Liver (tissue), 9 donors: ENCODE data around the gene CACNA1D. TPM values are rescaled to one million over a fixed set of nuclear protein-coding genes. Genes with fewer than 3 reads are reported as not detected.

ENCODE experiments used
- DNase-seq: peaks from one replicate; pipeline ENCODE4 v3.0.0-alpha.2; 2017; ENCODE audit warnings: low spot score
- H3K27ac ChIP-seq, 2 donors: one replicate each; pipeline ENCODE4 v1.7.0; 2013; ENCODE audit warnings: inconsistent platforms in 2 of 2, low read length in 2 of 2, control low read depth in 1 of 2, low read depth in 1 of 2, mild to moderate bottlenecking in 1 of 2
- H3K27me3 ChIP-seq, 4 donors: one replicate each; pipeline versions ENCODE4 v1.6.1 to v1.7.0; 2013; ENCODE audit warnings: low read length in 3 of 4, inconsistent platforms in 1 of 4, mild to moderate bottlenecking in 1 of 4, moderate library complexity in 1 of 4; ENCODE audit not compliant: control insufficient read depth in 4 of 4, insufficient read depth in 4 of 4
- H3K36me3 ChIP-seq, 4 donors: one replicate each; pipeline versions ENCODE4 v1.6.1 to v1.7.0; 2013; ENCODE audit warnings: low read length in 3 of 4, mild to moderate bottlenecking in 3 of 4, low read depth in 1 of 4, moderate library complexity in 1 of 4; ENCODE audit not compliant: control insufficient read depth in 4 of 4, insufficient read depth in 3 of 4
- H3K4me1 ChIP-seq, 4 donors: one replicate each; pipeline versions ENCODE4 v1.6.1 to v1.7.0; 2013; ENCODE audit warnings: low read length in 3 of 4, mild to moderate bottlenecking in 3 of 4, moderate library complexity in 1 of 4; ENCODE audit not compliant: control insufficient read depth in 4 of 4, insufficient read depth in 4 of 4
- H3K4me3 ChIP-seq, 3 donors: one replicate each; pipeline versions ENCODE4 v1.6.1 to v1.7.0; 2013; ENCODE audit warnings: low read length in 3 of 3, control low read depth in 1 of 3, low read depth in 1 of 3, mild to moderate bottlenecking in 1 of 3
- H3K9ac ChIP-seq, 2 donors: one replicate each; pipeline ENCODE4 v1.7.0; 2013; ENCODE audit warnings: low read length in 2 of 2, mild to moderate bottlenecking in 2 of 2, moderate library complexity in 2 of 2, control low read depth in 1 of 2, low read depth in 1 of 2
- H3K9me3 ChIP-seq, 4 donors: one replicate each; pipeline versions ENCODE4 v1.6.1 to v1.7.0; 2013; ENCODE audit warnings: low read length in 3 of 4; ENCODE audit not compliant: control insufficient read depth in 4 of 4
- ATF3 ChIP-seq: IDR thresholded peaks from 2 replicates; pipeline ENCODE4 v1.6.1; 2016; ENCODE audit warnings: antibody characterized with exemption
- EGR1 ChIP-seq, 2 donors: IDR thresholded peaks; 2 replicates each; pipeline ENCODE4 v1.6.1; 2016 to 2018; ENCODE audit warnings: antibody characterized with exemption in 2 of 2, low read depth in 2 of 2
- FOXA1 ChIP-seq: IDR thresholded peaks from 2 replicates; pipeline ENCODE4 v1.6.1; 2016; ENCODE audit warnings: antibody characterized with exemption
- FOXA2 ChIP-seq: IDR thresholded peaks from 2 replicates; pipeline ENCODE4 v1.6.1; 2016; ENCODE audit warnings: antibody characterized with exemption
- GABPA ChIP-seq, 2 donors: IDR thresholded peaks in 1 of 2; conservative IDR thresholded peaks in 1 of 2; 2 replicates each; pipeline ENCODE4 v1.6.1; 2016; ENCODE audit warnings: antibody characterized with exemption in 2 of 2, mild to moderate bottlenecking in 1 of 2, moderate library complexity in 1 of 2
- HNF4A ChIP-seq, 2 donors: conservative IDR thresholded peaks; 2 replicates each; pipeline ENCODE4 v1.6.1; 2016; ENCODE audit warnings: antibody characterized with exemption in 2 of 2, mild to moderate bottlenecking in 2 of 2
- HNF4G ChIP-seq: IDR thresholded peaks from 2 replicates; pipeline ENCODE4 v1.6.1; 2016; ENCODE audit warnings: antibody characterized with exemption
- JUND ChIP-seq, 2 donors: IDR thresholded peaks; 2 replicates each; pipeline ENCODE4 v1.6.1; 2016; ENCODE audit warnings: antibody characterized with exemption in 2 of 2
- MAX ChIP-seq: IDR thresholded peaks from 2 replicates; pipeline ENCODE4 v1.6.1; 2016; ENCODE audit warnings: antibody characterized with exemption
- NR2F2 ChIP-seq: IDR thresholded peaks from 2 replicates; pipeline ENCODE4 v1.6.1; 2016; ENCODE audit warnings: antibody characterized with exemption
- RAD21 ChIP-seq, 2 donors: IDR thresholded peaks; 2 replicates each; pipeline ENCODE4 v1.6.1; 2016; ENCODE audit warnings: antibody characterized with exemption in 2 of 2, mild to moderate bottlenecking in 2 of 2
- REST ChIP-seq: IDR thresholded peaks from 2 replicates; pipeline ENCODE4 v1.6.1; 2016; ENCODE audit warnings: antibody characterized with exemption, mild to moderate bottlenecking
- RXRA ChIP-seq, 2 donors: IDR thresholded peaks; 2 replicates each; pipeline ENCODE4 v1.6.1; 2017 to 2018; ENCODE audit warnings: antibody characterized with exemption in 2 of 2, mild to moderate bottlenecking in 1 of 2
- SP1 ChIP-seq: IDR thresholded peaks from 2 replicates; pipeline ENCODE4 v1.6.1; 2018; ENCODE audit warnings: antibody characterized with exemption, mild to moderate bottlenecking
- TAF1 ChIP-seq: conservative IDR thresholded peaks from 2 replicates; pipeline ENCODE4 v1.6.1; 2016; ENCODE audit warnings: antibody characterized with exemption, mild to moderate bottlenecking
- YY1 ChIP-seq: IDR thresholded peaks from 2 replicates; pipeline ENCODE4 v1.6.1; 2016; ENCODE audit warnings: antibody characterized with exemption, mild to moderate bottlenecking
- WGBS: extraction: QIAGEN DNeasy Blood & Tissue Kit; methylation state at CpG from one replicate; pipeline ENCODE4 v1.1.7; 2013; 5-methylcytosine and 5-hydroxymethylcytosine counted together
- polyA plus RNA-seq, 2 donors: library from polyadenylated mRNA; stranded (reverse) in 1 of 2; unstranded in 1 of 2; fragments of 200-250 nt in 1 of 2; fragments of >200 nt in 1 of 2; fragmentation: Nextera tagmentation in 1 of 2; extraction: Ambion mirVana in 1 of 2; gene quantifications; one replicate each; pipeline versions ENCODE4 v1.2.1 to v1.2.3, GENCODE V29; 2013 to 2015
- total RNA-seq, 2 donors: library from RNA; depleted of rRNA; stranded (reverse); fragments of >200 nt; gene quantifications; one replicate each; pipeline ENCODE4 v1.2.3, GENCODE V29; 2014
- TF ChIP-seq, protein P1 (sequence below): fragments of 150-350 bp; IDR thresholded peaks from 2 replicates; pipeline ENCODE4 v1.5.1; 2017; ENCODE audit warnings: improper control_type of control experiment, low read depth, low read length; ENCODE audit not compliant: missing input control
- TF ChIP-seq, protein P2 (sequence below): IDR thresholded peaks from 2 replicates; pipeline ENCODE4 v1.6.1; 2016; ENCODE audit warnings: antibody characterized with exemption
- donor health status: healthy.
- donor health status: healthy.
- donor health status: healthy.
- donor health status: healthy.
- donor health status: healthy.

CACNA1D gene
- total and polyA plus RNA-seq, 4 donors = 1.8 to 18.9 (median 3.4) TPM

GRCh38 chr3:53843195-53844177 is 349.1 kb downstream of the CACNA1D start:
- peak overlapping the region; percentile 12 to 85 (median 26) for H3K4me3 ChIP-seq
- H3K9me3 ChIP-seq = no peaks in the 10 kb centered on the region
- peak; percentile 70 for TF ChIP-seq NR2F2
- peak in 1 of 2 donors; percentile 3 for TF ChIP-seq JUND (IDR thresholded peaks at IDR 0.05)
- TF ChIP-seq, protein P1, sequence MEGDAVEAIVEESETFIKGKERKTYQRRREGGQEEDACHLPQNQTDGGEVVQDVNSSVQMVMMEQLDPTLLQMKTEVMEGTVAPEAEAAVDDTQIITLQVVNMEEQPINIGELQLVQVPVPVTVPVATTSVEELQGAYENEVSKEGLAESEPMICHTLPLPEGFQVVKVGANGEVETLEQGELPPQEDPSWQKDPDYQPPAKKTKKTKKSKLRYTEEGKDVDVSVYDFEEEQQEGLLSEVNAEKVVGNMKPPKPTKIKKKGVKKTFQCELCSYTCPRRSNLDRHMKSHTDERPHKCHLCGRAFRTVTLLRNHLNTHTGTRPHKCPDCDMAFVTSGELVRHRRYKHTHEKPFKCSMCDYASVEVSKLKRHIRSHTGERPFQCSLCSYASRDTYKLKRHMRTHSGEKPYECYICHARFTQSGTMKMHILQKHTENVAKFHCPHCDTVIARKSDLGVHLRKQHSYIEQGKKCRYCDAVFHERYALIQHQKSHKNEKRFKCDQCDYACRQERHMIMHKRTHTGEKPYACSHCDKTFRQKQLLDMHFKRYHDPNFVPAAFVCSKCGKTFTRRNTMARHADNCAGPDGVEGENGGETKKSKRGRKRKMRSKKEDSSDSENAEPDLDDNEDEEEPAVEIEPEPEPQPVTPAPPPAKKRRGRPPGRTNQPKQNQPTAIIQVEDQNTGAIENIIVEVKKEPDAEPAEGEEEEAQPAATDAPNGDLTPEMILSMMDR = no peak
- no peak for TF ChIP-seq REST
- TF ChIP-seq RXRA (IDR thresholded peaks at IDR 0.05) = peak; percentile 45 to 49
- TF ChIP-seq FOXA2 = no peak
- no peak for TF ChIP-seq RAD21 (IDR thresholded peaks at IDR 0.05)
- TF ChIP-seq, protein P2, sequence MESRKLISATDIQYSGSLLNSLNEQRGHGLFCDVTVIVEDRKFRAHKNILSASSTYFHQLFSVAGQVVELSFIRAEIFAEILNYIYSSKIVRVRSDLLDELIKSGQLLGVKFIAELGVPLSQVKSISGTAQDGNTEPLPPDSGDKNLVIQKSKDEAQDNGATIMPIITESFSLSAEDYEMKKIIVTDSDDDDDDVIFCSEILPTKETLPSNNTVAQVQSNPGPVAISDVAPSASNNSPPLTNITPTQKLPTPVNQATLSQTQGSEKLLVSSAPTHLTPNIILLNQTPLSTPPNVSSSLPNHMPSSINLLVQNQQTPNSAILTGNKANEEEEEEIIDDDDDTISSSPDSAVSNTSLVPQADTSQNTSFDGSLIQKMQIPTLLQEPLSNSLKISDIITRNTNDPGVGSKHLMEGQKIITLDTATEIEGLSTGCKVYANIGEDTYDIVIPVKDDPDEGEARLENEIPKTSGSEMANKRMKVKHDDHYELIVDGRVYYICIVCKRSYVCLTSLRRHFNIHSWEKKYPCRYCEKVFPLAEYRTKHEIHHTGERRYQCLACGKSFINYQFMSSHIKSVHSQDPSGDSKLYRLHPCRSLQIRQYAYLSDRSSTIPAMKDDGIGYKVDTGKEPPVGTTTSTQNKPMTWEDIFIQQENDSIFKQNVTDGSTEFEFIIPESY = no peak
- TF ChIP-seq GABPA (IDR thresholded peaks at IDR 0.05 in 1 of 2, conservative IDR thresholded peaks at IDR 0.05 in 1 of 2) = no peak
- TF ChIP-seq TAF1 = no peak
- no peak for TF ChIP-seq MAX
- peak; percentile 9 for TF ChIP-seq SP1
- TF ChIP-seq FOXA1 = no peak
- TF ChIP-seq EGR1 (IDR thresholded peaks at IDR 0.05; ENCODE audit: low read depth in 2 of 2) = no peak
- TF ChIP-seq YY1 = no peak
- peak; percentile 1 for TF ChIP-seq ATF3
- TF ChIP-seq HNF4A (conservative IDR thresholded peaks at IDR 0.05) = peak; percentile 6 to 45
- peak; percentile 38 for TF ChIP-seq HNF4G
- H3K9ac ChIP-seq = peak overlapping the region; percentile 61 to 86
- H3K27me3 ChIP-seq = no peaks in the 10 kb centered on the region
- peak; percentile 38 for DNase-seq
- peaks cover 0 to 13% (median 5%) of the 10 kb centered on the region in 4 donors for H3K36me3 ChIP-seq
- 41% methylated on average over 10 of the region's 10 CpGs for WGBS
- peak overlapping the region; percentile 98 to 99 for H3K27ac ChIP-seq
- H3K4me1 ChIP-seq = peaks cover 2 to 52% (median 18%) of the 10 kb centered on the region in 4 donors
